HT1080 (cell line): ENCODE results near the gene CST4. TPM values are rescaled to one million over a fixed set of nuclear protein-coding genes. Genes with fewer than 3 reads are reported as not detected.
"Not testable (repeated sequence)": the region's sequence is repeated elsewhere in the genome, so short reads cannot be mapped to it uniquely, and the experiment has no call there.

Experiments used
- DNase-seq: peaks from one replicate; pipeline ENCODE4 v3.0.0-alpha.2; 2015; ENCODE audit warnings: low read depth
- small RNA-seq: library from RNA; depleted of rRNA; stranded (forward); fragments of <200 nt; gene quantifications from one replicate; pipeline ENCODE3, GENCODE V24; 2014
- total RNA-seq: library from RNA; depleted of rRNA; stranded (reverse); fragments of >200 nt; shearing (Covaris generic); gene quantifications from 2 replicates; pipeline ENCODE4 v1.2.3, GENCODE V29; 2014; rRNA removed

The CST4 gene
- total RNA-seq, 1 experiment from 2014 or later = not detected

DNA sequence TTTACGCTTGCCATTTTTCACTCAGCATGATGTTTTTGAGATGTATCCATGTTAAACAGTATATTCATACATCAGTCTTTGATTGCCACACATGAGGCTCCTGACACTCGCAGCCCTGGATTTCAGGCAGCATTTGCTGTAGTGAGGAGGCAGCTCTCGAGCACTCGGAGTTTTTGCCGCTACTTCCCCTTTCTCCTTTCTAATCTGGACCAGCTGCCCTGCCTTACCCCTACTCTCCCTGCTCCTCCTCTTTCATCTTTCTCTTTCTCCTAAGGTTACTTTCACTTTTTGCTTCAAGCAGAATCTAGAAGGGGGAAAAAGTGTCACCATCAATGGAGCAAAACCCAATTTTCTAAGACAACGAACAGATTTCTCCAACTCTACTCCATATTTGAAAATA lies 45.2 kb downstream of the CST4 start:
- no peak for DNase-seq

DNA sequence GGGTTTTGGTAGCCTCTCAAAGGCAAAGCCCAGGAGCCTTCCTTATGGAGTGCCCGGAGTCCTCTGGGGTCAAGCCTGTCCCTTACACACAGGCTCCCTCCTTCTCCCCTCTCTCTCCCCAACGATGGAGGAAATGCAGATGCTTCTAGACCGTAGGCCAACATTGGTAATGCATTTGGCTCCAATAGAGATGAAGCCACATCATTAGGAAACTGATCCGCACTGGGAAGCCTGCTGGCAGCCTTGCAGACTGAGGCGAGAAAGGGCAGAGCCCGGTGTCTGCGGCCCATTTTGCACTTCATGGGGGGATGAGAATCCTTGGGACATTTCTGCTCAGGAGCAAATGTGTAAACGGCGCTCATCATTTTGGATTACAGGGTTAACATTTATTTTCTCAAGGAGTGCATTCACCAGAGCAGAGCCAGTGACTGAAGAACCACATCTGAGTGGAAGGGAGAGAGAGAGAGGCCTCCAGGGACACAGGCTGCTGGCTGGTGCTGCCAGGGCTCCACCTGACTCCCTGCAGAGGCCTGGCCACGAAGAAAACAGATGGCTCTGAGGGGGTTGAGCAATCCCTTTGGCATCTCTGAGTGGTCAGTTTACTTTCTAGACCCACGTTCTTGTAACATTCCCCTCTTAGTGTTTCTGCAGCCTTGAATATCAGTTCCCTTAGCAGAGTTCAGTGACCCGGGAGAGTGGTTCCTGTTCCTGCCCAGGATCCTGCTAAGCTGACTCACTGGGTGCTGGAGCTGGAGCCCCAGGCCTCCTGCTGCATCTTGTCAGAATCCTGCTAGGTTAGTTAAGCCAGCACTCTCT lies 46.7 kb downstream of the CST4 start:
- DNase-seq = peak; percentile 82

DNA sequence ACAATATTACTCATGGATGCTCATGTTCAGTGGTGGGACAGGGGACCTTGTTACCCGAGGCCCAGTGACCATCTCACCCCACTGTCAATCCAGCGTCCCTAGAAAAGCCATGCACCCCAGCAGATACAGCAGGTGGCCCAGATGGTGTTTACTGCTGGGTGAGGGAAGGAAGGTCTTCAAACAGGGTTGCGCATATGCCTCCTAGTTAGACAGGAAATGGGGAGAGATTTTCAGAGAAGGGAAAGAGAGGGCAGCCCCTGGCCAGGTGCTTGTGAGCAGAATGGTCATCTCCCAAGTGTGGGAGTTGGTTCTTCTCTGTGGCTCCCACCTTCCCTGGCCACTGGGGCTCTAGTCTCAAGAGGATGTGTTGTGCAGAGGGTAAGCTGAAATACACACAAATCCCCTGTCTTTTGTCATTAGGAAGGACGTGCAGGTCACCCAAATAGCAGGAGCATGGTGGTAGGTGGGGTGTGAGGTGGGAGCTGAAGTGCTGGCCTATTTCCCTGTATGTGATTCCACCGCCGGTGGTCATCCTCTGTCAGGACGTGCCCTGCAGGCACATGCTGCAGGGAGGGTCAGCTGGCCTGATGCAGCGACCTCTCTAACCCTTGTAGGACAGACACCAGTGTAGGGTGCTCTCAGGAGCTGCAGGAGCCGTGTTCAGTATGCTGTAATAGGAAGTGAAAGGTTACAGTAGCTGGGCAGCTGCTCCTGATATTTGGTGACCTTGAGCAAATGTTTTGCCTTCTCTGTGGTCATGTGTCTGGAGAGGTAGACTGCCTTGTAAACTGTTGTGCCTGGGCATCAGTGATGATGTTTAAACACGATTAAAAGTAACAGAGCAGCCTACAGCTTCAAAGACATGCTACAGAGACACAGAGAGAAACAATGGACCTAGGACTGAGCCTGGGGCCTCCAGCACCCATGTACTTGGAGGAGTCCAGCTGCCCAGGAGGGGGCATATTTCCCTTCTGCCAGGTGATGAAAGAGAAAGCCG lies 47.9 kb downstream of the CST4 start:
- no peak for DNase-seq

- no peak for DNase-seq
Observed at GRCh38 chr20:23640018-23640601, 48.7 kb downstream of the CST4 start.

GRCh38 chr20:23639490-23639958 lies 49.3 kb downstream of the CST4 start:
- no peak for DNase-seq

DNA sequence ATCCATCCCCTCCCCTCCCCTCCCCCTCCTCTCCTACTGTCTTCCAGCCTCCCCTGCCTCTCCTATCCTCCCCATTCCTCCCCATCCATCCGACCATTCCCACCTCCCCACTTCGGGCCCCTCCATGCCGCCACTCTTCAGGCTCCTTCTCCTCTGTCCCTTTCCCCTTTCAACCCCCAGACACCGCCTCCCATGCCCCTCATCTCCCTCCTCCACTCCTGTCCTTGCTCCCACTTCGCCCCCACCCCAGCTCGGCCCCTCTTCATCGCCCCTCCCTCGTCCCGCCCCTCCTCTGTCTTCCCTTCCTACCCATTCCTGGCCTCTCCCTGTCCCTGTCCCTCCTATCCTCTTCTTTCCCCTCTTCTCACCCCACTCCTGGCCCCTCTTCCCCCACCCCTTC lies 50.5 kb downstream of the CST4 start:
- DNase-seq = no peak

GRCh38 chr20:23637282-23638221 lies 51.3 kb downstream of the CST4 start, which contains the start of gene CST3:
Gene CST3, minus strand, starts transcription at chr20:23637955. Its CDS starts 93 bp downstream, at chr20:23637862.
- DNase-seq = peak; percentile 80

DNA sequence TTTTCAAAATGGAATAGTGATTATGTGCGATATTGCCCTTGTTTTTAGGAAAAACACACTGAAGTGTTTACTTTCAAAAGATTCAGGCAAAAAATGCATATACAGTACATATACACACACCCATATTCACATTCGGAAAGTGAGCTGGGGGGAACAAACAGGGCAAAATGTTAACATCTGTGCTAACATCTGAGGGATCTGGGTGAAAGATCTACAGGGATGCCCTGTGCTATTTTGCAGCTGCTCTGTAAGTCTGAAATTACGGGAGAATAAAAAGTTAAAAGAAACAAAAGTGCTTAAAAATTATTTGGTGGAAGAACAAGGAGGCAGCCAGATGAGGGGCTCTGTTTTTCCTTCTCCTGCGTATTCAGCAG lies 51.9 kb downstream of the CST4 start:
- DNase-seq = no peak

- no peak for DNase-seq
Observed at GRCh38 chr20:23636182-23636907, 52.5 kb downstream of the CST4 start.

GRCh38 chr20:23635768-23636090 lies 53.1 kb downstream of the CST4 start:
- DNase-seq = not testable (repeated sequence)

Small RNA genes lying within 50 kb of the gene (small RNA-seq; reads per million reads assigned to genes)
- gene CST2P1 = not detected

Other genes starting within 250 kb of the CST4 start
- gene CSTL1, start 249.4 kb downstream of the CST4 start, total RNA-seq = not detected in 2 replicates
- not detected in 2 replicates for gene CST11, start 236.2 kb downstream of the CST4 start, total RNA-seq
- gene CST8, start 197.9 kb downstream of the CST4 start, total RNA-seq = not detected in 2 replicates
- not detected in 2 replicates for gene CST9L, start 120.6 kb downstream of the CST4 start, total RNA-seq
- not detected in 2 replicates for gene CST9, start 83.1 kb downstream of the CST4 start, total RNA-seq
- 193 and 254 TPM in 2 replicates for gene CST3, start 51.1 kb downstream of the CST4 start, total RNA-seq
- gene CST1, start 61.9 kb upstream of the CST4 start, total RNA-seq = not detected in 2 replicates
- gene CST2, start 137.7 kb upstream of the CST4 start, total RNA-seq = not detected in 2 replicates
- gene CST5, start 190.7 kb upstream of the CST4 start, total RNA-seq = not detected in 2 replicates